ENCODE measurements around the gene EREG.

GRCh38 chr4:74386159-74386558 lies 21.2 kb downstream of the EREG start:
- no peak for TF ChIP-seq CTCF (IDR thresholded peaks at IDR 0.05)
- TF ChIP-seq POLR2A (IDR thresholded peaks at IDR 0.05) = no peak
